Neural cell (in vitro differentiated cells): ENCODE results near the gene SCYL3. TPM values are rescaled to one million over a fixed set of nuclear protein-coding genes. Genes with fewer than 3 reads are reported as not detected.
"Not testable (repeated sequence)": the region's sequence is repeated elsewhere in the genome, so short reads cannot be mapped to it uniquely, and the experiment has no call there.

Experiments
- H2AFZ ChIP-seq: fragments of 200-600, 300-800 bp; sonication (generic), shearing (Covaris generic); 2 replicates; pipeline ENCODE4 v1.6.0; 2014; ENCODE audit warnings: low read depth, mild to moderate bottlenecking, antibody characterized with exemption, low read length, moderate library complexity
- H3F3A ChIP-seq: fragments of 200-600 bp; shearing (Covaris generic); 2 replicates; pipeline ENCODE4 v1.6.1; 2016; ENCODE audit warnings: mild to moderate bottlenecking, moderate library complexity, mixed read lengths, antibody characterized with exemption, low read length; ENCODE audit not compliant: insufficient read depth, poor library complexity, severe bottlenecking
- H3K27ac ChIP-seq: fragments of 200-600, 300-800 bp; sonication (generic), shearing (Covaris generic); 2 replicates; pipeline ENCODE4 v1.5.1; 2014; ENCODE audit warnings: mild to moderate bottlenecking, low read length, moderate library complexity
- H3K27me3 ChIP-seq: fragments of 300-800, 200-600 bp; sonication (generic), shearing (Covaris generic); 2 replicates; pipeline ENCODE4 v1.6.0; 2014; ENCODE audit warnings: mild to moderate bottlenecking, low read depth, low read length, moderate library complexity; ENCODE audit not compliant: insufficient read depth
- H3K36me3 ChIP-seq: fragments of 300-800, 200-600 bp; sonication (generic), shearing (Covaris generic); 2 replicates; pipeline ENCODE4 v1.5.1; 2014; ENCODE audit warnings: mild to moderate bottlenecking, antibody characterized with exemption, low read length, moderate library complexity; ENCODE audit not compliant: insufficient read depth
- H3K4me2 ChIP-seq: fragments of 300-800, 200-600 bp; sonication (generic), shearing (Covaris generic); 2 replicates; pipeline ENCODE4 v1.6.0; 2014; ENCODE audit warnings: mild to moderate bottlenecking, low read length
- H3K4me3 ChIP-seq: fragments of 300-800, 200-600 bp; sonication (generic), shearing (Covaris generic); 2 replicates; pipeline ENCODE4 v1.5.1; 2014; ENCODE audit warnings: mild to moderate bottlenecking, low read length, moderate library complexity
- H3K79me2 ChIP-seq: fragments of 200-600 bp; shearing (Covaris generic); replicated peaks from 2 replicates; pipeline ENCODE4 v1.6.0; 2014; ENCODE audit warnings: mild to moderate bottlenecking, low read length, moderate library complexity; ENCODE audit not compliant: insufficient read depth
- H3K9ac ChIP-seq: fragments of 300-800, 200-600 bp; sonication (generic), shearing (Covaris generic); 2 replicates; pipeline ENCODE4 v1.6.1; 2016; ENCODE audit warnings: mild to moderate bottlenecking, low read length, mixed read lengths
- H3K9me2 ChIP-seq: fragments of 200-600 bp; shearing (Covaris generic); 2 replicates; pipeline ENCODE4 v1.6.1; 2016; ENCODE audit warnings: mild to moderate bottlenecking, low read length, mixed read lengths; ENCODE audit not compliant: insufficient read depth
- H3K9me3 ChIP-seq: fragments of 200-600, 300-800 bp; sonication (generic), shearing (Covaris generic); 2 replicates; pipeline ENCODE4 v1.6.1; 2016; ENCODE audit warnings: mild to moderate bottlenecking, mixed run types, low read length, moderate library complexity, mixed read lengths
- H4K20me1 ChIP-seq: fragments of 200-600 bp; shearing (Covaris generic); 2 replicates; pipeline ENCODE4 v1.6.1; 2016; ENCODE audit warnings: mild to moderate bottlenecking, mixed run types; ENCODE audit not compliant: insufficient read depth
- EP300 ChIP-seq: fragments of 450-650 bp; conservative IDR thresholded peaks from 2 replicates; pipeline ENCODE4 v1.6.1; 2014; ENCODE audit warnings: antibody characterized with exemption, mild to moderate bottlenecking, moderate library complexity; ENCODE audit not compliant: poor library complexity, severe bottlenecking
- EZH2 ChIP-seq: fragments of 200-600, 300-800 bp; shearing (Covaris generic), sonication (generic); IDR thresholded peaks from 2 replicates; pipeline ENCODE4 v1.6.1; 2014; ENCODE audit warnings: antibody characterized with exemption, low read length, borderline replicate concordance, mild to moderate bottlenecking; ENCODE audit not compliant: insufficient read depth, poor library complexity, severe bottlenecking
- MXI1 ChIP-seq: fragments of 450-650 bp; conservative IDR thresholded peaks from 2 replicates; pipeline ENCODE4 v1.6.1; 2014; ENCODE audit warnings: antibody characterized with exemption, mild to moderate bottlenecking; ENCODE audit not compliant: poor library complexity, severe bottlenecking
- RAD21 ChIP-seq: fragments of 450-650 bp; conservative IDR thresholded peaks from 2 replicates; pipeline ENCODE4 v1.6.1; 2014; ENCODE audit warnings: antibody characterized with exemption, mild to moderate bottlenecking, moderate library complexity
- SMC3 ChIP-seq: fragments of 450-650 bp; conservative IDR thresholded peaks from 2 replicates; pipeline ENCODE4 v1.6.1; 2014; ENCODE audit warnings: antibody characterized with exemption, mild to moderate bottlenecking, moderate library complexity; ENCODE audit not compliant: poor library complexity
- TAF1 ChIP-seq: IDR thresholded peaks from 2 replicates; pipeline ENCODE4 v1.6.1; 2012; ENCODE audit warnings: low read depth
- polyA plus RNA-seq: library from polyadenylated mRNA; depleted of rRNA; stranded (reverse); fragments of >200 nt; gene quantifications from 2 replicates; pipeline ENCODE4 v1.2.3, GENCODE V29; 2014
- TF ChIP-seq, protein P1 (sequence below): fragments of 450-650 bp; IDR thresholded peaks from 2 replicates; pipeline ENCODE4 v1.5.1; 2014; ENCODE audit warnings: antibody characterized with exemption, mild to moderate bottlenecking, moderate library complexity; ENCODE audit not compliant: poor library complexity, severe bottlenecking

SCYL3 gene
- polyA plus RNA-seq, 1 donor from 2014 or later, result 13.1 TPM

DNA sequence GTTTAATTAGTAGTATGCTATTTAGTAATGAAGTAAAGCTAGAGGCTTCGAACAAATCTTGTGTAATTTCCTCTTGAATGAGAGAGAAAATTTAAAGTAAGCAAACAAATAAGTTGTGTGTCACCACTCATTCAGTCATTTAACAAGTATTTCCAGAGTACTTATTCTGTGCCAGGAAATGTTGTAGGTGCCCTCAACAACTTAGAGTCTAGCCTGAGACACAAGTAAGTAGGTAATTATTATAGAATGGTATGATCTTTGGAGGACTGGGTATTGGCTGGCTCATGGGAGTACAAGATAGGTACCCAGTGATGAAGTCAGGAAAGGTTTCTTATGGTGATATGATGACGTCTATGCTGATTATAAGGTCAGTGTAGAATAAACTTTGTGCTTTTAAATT lies 81.6 kb downstream of the SCYL3 start:
- Histone ChIP-seq H3K9me3 (no peaks in the 10 kb centered on the region), H3K27ac (no peak overlapping the region), H4K20me1 (no peaks in the 10 kb centered on the region), H2AFZ (no peak overlapping the region), H3K9me2 (no peaks in the 10 kb centered on the region), H3F3A (no peaks in the 10 kb centered on the region), H3K4me3 (no peak overlapping the region), H3K36me3 (peaks cover 5% of the 10 kb centered on the region), H3K4me2 (no peak overlapping the region), H3K9ac (no peak overlapping the region), H3K27me3 (no peaks in the 10 kb centered on the region), H3K79me2 (no peaks in the 10 kb centered on the region)
- no peak for TF ChIP-seq RAD21
- no peak for TF ChIP-seq EZH2

DNA sequence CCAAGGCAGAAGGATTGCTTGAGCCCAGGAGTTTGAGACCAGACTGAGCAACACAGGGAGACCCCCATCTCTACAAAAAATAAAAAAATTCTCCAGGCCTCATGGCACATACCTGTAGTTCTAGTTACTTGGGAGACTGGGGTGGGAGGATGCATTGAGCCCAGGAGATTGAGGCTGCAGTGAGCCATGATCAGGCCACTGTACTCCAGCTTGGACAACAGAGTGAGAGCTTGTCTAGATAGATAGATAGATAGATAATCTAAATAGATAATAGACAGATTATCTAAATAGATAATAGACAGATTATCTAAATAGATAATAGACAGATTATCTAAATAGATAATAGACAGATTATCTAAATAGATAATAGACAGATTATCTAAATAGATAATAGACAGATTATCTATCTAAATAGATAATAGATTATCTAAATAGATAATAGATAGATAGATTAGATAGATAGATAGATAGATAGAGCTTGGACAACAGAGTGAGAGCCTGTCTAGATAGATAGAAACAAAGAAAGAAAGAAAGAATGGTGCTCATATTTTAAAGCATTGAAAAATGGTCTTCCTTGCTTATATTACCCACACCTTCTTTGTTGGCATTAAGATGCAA lies 82.2 kb downstream of the SCYL3 start:
- not testable (repeated sequence) for H3K9me2 ChIP-seq, H3K4me3 ChIP-seq, H4K20me1 ChIP-seq, H3K4me2 ChIP-seq, H3K27ac ChIP-seq, H3F3A ChIP-seq, H3K36me3 ChIP-seq, H3K9me3 ChIP-seq, H3K79me2 ChIP-seq, H3K27me3 ChIP-seq, H2AFZ ChIP-seq, H3K9ac ChIP-seq

DNA sequence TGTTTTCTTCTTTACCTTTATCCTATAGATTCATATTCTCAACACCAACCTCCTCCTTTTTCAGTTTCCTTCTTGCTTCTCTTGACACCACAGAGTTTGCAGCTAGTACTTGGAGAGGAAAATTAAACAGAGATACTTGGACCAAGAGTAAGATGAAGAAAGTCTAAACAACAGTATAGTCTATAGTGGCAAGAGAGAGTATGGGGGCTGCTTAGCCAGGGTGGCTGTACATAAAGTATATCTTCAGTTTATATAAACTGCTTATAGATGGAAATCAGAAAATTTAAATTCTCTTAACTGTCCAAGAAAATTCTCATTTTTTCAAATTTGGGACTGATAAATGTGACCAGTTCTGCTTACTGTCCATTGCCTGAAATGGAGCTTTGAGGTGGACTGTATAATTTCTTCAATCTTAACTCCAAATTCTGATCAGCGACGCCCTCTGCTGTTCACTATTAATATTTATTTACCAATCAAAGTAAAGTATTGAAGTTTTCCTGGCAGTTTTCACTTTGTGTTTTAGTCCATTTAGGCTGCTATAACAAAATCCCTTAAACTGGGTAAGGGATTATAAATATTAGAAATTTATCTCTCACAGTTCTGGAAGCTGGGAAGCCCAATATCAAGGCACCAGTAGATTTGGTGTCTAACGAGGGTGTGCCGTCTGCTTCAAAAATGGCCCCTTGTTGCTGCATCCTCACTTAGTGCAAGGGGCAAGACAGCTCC lies 84.2 kb downstream of the SCYL3 start:
- H3K27me3 ChIP-seq, result no peaks in the 10 kb centered on the region
- no peak overlapping the region for H3K9ac ChIP-seq
- H3K9me3 ChIP-seq, result no peaks in the 10 kb centered on the region
- no peaks in the 10 kb centered on the region for H3F3A ChIP-seq
- no peak overlapping the region for H3K4me2 ChIP-seq
- H3K36me3 ChIP-seq, result peaks cover 5% of the 10 kb centered on the region
- TF ChIP-seq TAF1 (no peak), RAD21 (peak; percentile 66), MXI1 (no peak), EZH2 (no peak), EP300 (no peak), SMC3 (peak; percentile 78)
- TF ChIP-seq, protein P1, sequence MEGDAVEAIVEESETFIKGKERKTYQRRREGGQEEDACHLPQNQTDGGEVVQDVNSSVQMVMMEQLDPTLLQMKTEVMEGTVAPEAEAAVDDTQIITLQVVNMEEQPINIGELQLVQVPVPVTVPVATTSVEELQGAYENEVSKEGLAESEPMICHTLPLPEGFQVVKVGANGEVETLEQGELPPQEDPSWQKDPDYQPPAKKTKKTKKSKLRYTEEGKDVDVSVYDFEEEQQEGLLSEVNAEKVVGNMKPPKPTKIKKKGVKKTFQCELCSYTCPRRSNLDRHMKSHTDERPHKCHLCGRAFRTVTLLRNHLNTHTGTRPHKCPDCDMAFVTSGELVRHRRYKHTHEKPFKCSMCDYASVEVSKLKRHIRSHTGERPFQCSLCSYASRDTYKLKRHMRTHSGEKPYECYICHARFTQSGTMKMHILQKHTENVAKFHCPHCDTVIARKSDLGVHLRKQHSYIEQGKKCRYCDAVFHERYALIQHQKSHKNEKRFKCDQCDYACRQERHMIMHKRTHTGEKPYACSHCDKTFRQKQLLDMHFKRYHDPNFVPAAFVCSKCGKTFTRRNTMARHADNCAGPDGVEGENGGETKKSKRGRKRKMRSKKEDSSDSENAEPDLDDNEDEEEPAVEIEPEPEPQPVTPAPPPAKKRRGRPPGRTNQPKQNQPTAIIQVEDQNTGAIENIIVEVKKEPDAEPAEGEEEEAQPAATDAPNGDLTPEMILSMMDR, result peak; percentile 68
- H2AFZ ChIP-seq, result no peak overlapping the region
- H3K27ac ChIP-seq, result no peak overlapping the region
- H3K4me3 ChIP-seq, result no peak overlapping the region
- no peaks in the 10 kb centered on the region for H3K79me2 ChIP-seq
- no peaks in the 10 kb centered on the region for H3K9me2 ChIP-seq
- no peaks in the 10 kb centered on the region for H4K20me1 ChIP-seq
